ENCODE measurements around the gene ADGRB3. TPM values are rescaled to one million over a fixed set of nuclear protein-coding genes. Genes with fewer than 3 reads are reported as not detected.

ADGRB3 gene
- total RNA-seq, result not detected in 2 replicates

- intact Hi-C loops (cut with micrococcal nuclease), result loop anchor here (5.0 kb wide), 2 partner anchors 1162 to 1472 kb away; partner anchors contain the start of gene LMBRD1
Measured at GRCh38 chr6:68634726-68635411, at the start of gene ADGRB3. TSS of gene ADGRB3 (plus strand) at chr6:68635282. CDS start at chr6:68638676, 3,394 bp downstream.

- intact Hi-C loops (cut with micrococcal nuclease), result no loop called here
Measured at GRCh38 chr6:68593558-68593957, 41.5 kb upstream of the ADGRB3 start.

- intact Hi-C loops (cut with micrococcal nuclease), result no loop called here
Measured at GRCh38 chr6:68597642-68598041, 37.4 kb upstream of the ADGRB3 start.

- intact Hi-C loops (cut with micrococcal nuclease), result no loop called here
Measured at GRCh38 chr6:68615938-68616337, 19.1 kb upstream of the ADGRB3 start.

- intact Hi-C loops (cut with micrococcal nuclease), result no loop called here
Measured at GRCh38 chr6:68625998-68626397, 9.1 kb upstream of the ADGRB3 start.

GRCh38 chr6:68628161-68628560, 6.9 kb upstream of the ADGRB3 start:
- intact Hi-C loops (cut with micrococcal nuclease), result no loop called here

- intact Hi-C loops (cut with micrococcal nuclease), result no loop called here
Measured at GRCh38 chr6:68632734-68633133, 2.3 kb upstream of the ADGRB3 start.

GRCh38 chr6:68633281-68633971, 1.7 kb upstream of the ADGRB3 start:
- intact Hi-C loops (cut with micrococcal nuclease), result no loop called here

GRCh38 chr6:68633972-68634725, 933 bp upstream of the ADGRB3 start:
- intact Hi-C loops (cut with micrococcal nuclease), result no loop called here

- intact Hi-C loops (cut with micrococcal nuclease), result loop anchor here (5.0 kb wide), 2 partner anchors 1162 to 1472 kb away; partner anchors contain the start of gene LMBRD1
Measured at GRCh38 chr6:68635412-68635705, 277 bp downstream of the ADGRB3 start.

GRCh38 chr6:68635706-68636513, 828 bp downstream of the ADGRB3 start:
- intact Hi-C loops (cut with micrococcal nuclease), result loop anchor here (5.0 kb wide), 2 partner anchors 1161 to 1471 kb away; partner anchors contain the start of gene LMBRD1

GRCh38 chr6:68636666-68637065, 1.6 kb downstream of the ADGRB3 start:
- intact Hi-C loops (cut with micrococcal nuclease), result loop anchor here (5.0 kb wide), 2 partner anchors 1161 to 1471 kb away; partner anchors contain the start of gene LMBRD1

- intact Hi-C loops (cut with micrococcal nuclease), result loop anchor here (5.0 kb wide), 2 partner anchors 1160 to 1470 kb away; partner anchors contain the start of gene LMBRD1
Measured at GRCh38 chr6:68637071-68637470, 2.0 kb downstream of the ADGRB3 start.

GRCh38 chr6:68637782-68638181, 2.7 kb downstream of the ADGRB3 start:
- intact Hi-C loops (cut with micrococcal nuclease), result loop anchor here (2.0 to 5.0 kb wide), 3 partner anchors 331 to 1470 kb away; partner anchors contain the start of gene LMBRD1

GRCh38 chr6:68638230-68638900, 3.3 kb downstream of the ADGRB3 start:
- intact Hi-C loops (cut with micrococcal nuclease), result loop anchor here (2.0 to 5.0 kb wide), 3 partner anchors 330 to 1469 kb away; partner anchors contain the start of gene LMBRD1

GRCh38 chr6:68639211-68639610, 4.1 kb downstream of the ADGRB3 start:
- intact Hi-C loops (cut with micrococcal nuclease), result loop anchor here (2.0 to 5.0 kb wide), 3 partner anchors 330 to 1468 kb away; partner anchors contain the start of gene LMBRD1

- intact Hi-C loops (cut with micrococcal nuclease), result loop anchor here (2.0 to 5.0 kb wide), 3 partner anchors 329 to 1467 kb away; partner anchors contain the start of gene LMBRD1
Measured at GRCh38 chr6:68639826-68640490, 4.9 kb downstream of the ADGRB3 start.

- intact Hi-C loops (cut with micrococcal nuclease), result no loop called here
Measured at GRCh38 chr6:68640491-68640835, 5.4 kb downstream of the ADGRB3 start.

- intact Hi-C loops (cut with micrococcal nuclease), result no loop called here
Measured at GRCh38 chr6:68641172-68641571, 6.1 kb downstream of the ADGRB3 start.

- intact Hi-C loops (cut with micrococcal nuclease), result no loop called here
Measured at GRCh38 chr6:68642081-68642480, 7.0 kb downstream of the ADGRB3 start.
